Measurements from ENCODE around the gene TNPO2. TPM values are rescaled to one million over a fixed set of nuclear protein-coding genes. Genes with fewer than 3 reads are reported as not detected.

TNPO2 gene
- total and polyA plus RNA-seq, 2 of the 13 experiments (the other 11 are each of a cell fraction or from before 2014, with no cell fraction given), result 31.7 to 61.0 TPM

GRCh38 chr19:12722566-12723380 lies 959 bp downstream of the TNPO2 start (continued):
- TF ChIP-seq ARNT2 (CRISPR knock-in tag; IDR thresholded peaks at IDR 0.05; ENCODE audit: low read depth), result peak; percentile 49; the same call in 1 of the 2 replicates
- TF ChIP-seq TEAD3 (CRISPR knock-in tag; optimal IDR thresholded peaks at IDR 0.05; ENCODE audit: borderline replicate concordance), result peak; percentile 59
- peak; percentile 71 for TF ChIP-seq ZNF792 (CRISPR knock-in tag; IDR thresholded peaks at IDR 0.05)
- no peak for TF ChIP-seq ZNF839 (CRISPR knock-in tag; IDR thresholded peaks at IDR 0.05; ENCODE audit: borderline replicate concordance)
- no peak for TF ChIP-seq HMG20A (CRISPR knock-in tag; IDR thresholded peaks at IDR 0.05; ENCODE audit: borderline replicate concordance)
- no peak; the same call in 1 of the 2 replicates for TF ChIP-seq TBX2 (CRISPR knock-in tag; IDR thresholded peaks at IDR 0.05; ENCODE audit: borderline replicate concordance)
- TF ChIP-seq, protein P1, sequence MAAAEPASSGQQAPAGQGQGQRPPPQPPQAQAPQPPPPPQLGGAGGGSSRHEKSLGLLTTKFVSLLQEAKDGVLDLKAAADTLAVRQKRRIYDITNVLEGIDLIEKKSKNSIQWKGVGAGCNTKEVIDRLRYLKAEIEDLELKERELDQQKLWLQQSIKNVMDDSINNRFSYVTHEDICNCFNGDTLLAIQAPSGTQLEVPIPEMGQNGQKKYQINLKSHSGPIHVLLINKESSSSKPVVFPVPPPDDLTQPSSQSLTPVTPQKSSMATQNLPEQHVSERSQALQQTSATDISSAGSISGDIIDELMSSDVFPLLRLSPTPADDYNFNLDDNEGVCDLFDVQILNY (CRISPR knock-in tag; conservative IDR thresholded peaks at IDR 0.05), result peak; percentile 60; the same call in 1 of the 2 replicates
- no peak for TF ChIP-seq ZMYM2 (CRISPR knock-in tag; IDR thresholded peaks at IDR 0.05)
- TF ChIP-seq LCORL (IDR thresholded peaks at IDR 0.05), result peak; percentile 75
- no peak for TF ChIP-seq LCORL (CRISPR knock-in tag; IDR thresholded peaks at IDR 0.05)
- TF ChIP-seq REL (CRISPR knock-in tag; conservative IDR thresholded peaks at IDR 0.05), result no peak
- peak; percentile 87 for TF ChIP-seq HOXA3 (CRISPR knock-in tag; IDR thresholded peaks at IDR 0.05)
- TF ChIP-seq, protein P2, sequence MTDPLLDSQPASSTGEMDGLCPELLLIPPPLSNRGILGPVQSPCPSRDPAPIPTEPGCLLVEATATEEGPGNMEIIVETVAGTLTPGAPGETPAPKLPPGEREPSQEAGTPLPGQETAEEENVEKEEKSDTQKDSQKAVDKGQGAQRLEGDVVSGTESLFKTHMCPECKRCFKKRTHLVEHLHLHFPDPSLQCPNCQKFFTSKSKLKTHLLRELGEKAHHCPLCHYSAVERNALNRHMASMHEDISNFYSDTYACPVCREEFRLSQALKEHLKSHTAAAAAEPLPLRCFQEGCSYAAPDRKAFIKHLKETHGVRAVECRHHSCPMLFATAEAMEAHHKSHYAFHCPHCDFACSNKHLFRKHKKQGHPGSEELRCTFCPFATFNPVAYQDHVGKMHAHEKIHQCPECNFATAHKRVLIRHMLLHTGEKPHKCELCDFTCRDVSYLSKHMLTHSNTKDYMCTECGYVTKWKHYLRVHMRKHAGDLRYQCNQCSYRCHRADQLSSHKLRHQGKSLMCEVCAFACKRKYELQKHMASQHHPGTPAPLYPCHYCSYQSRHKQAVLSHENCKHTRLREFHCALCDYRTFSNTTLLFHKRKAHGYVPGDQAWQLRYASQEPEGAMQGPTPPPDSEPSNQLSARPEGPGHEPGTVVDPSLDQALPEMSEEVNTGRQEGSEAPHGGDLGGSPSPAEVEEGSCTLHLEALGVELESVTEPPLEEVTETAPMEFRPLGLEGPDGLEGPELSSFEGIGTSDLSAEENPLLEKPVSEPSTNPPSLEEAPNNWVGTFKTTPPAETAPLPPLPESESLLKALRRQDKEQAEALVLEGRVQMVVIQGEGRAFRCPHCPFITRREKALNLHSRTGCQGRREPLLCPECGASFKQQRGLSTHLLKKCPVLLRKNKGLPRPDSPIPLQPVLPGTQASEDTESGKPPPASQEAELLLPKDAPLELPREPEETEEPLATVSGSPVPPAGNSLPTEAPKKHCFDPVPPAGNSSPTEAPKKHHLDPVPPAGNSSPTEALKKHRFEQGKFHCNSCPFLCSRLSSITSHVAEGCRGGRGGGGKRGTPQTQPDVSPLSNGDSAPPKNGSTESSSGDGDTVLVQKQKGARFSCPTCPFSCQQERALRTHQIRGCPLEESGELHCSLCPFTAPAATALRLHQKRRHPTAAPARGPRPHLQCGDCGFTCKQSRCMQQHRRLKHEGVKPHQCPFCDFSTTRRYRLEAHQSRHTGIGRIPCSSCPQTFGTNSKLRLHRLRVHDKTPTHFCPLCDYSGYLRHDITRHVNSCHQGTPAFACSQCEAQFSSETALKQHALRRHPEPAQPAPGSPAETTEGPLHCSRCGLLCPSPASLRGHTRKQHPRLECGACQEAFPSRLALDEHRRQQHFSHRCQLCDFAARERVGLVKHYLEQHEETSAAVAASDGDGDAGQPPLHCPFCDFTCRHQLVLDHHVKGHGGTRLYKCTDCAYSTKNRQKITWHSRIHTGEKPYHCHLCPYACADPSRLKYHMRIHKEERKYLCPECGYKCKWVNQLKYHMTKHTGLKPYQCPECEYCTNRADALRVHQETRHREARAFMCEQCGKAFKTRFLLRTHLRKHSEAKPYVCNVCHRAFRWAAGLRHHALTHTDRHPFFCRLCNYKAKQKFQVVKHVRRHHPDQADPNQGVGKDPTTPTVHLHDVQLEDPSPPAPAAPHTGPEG (CRISPR knock-in tag; IDR thresholded peaks at IDR 0.05), result 0 out of 2 replicates have a peak, but pooled peaks have one; percentile 28
- TF ChIP-seq IKZF1 (IDR thresholded peaks at IDR 0.05), result no peak
- TF ChIP-seq ZNF703 (CRISPR knock-in tag; IDR thresholded peaks at IDR 0.05; ENCODE audit: borderline replicate concordance), result no peak
- no peak for TF ChIP-seq ZSCAN5A (CRISPR knock-in tag; IDR thresholded peaks at IDR 0.05; ENCODE audit: borderline replicate concordance)
- TF ChIP-seq AGO2 (optimal IDR thresholded peaks at IDR 0.05; ENCODE audit: low read depth, low read length), result peak; percentile 25
- no peak for TF ChIP-seq ZNF558 (CRISPR knock-in tag; IDR thresholded peaks at IDR 0.05; ENCODE audit: borderline replicate concordance)
- no peak for TF ChIP-seq XBP1 (CRISPR knock-in tag; IDR thresholded peaks at IDR 0.05)
- TF ChIP-seq ATAD3A (CRISPR knock-in tag; IDR thresholded peaks at IDR 0.05), result no peak
- peak; percentile 85 for TF ChIP-seq KDM2A (CRISPR knock-in tag; IDR thresholded peaks at IDR 0.05; ENCODE audit: borderline replicate concordance, low read depth)
- TF ChIP-seq RELA (CRISPR knock-in tag; IDR thresholded peaks at IDR 0.05), result no peak
- TF ChIP-seq ZNF709 (CRISPR knock-in tag; IDR thresholded peaks at IDR 0.05), result 0 out of 2 replicates have a peak, but pooled peaks have one; percentile 48
- TF ChIP-seq ZBTB7A (CRISPR knock-in tag; IDR thresholded peaks at IDR 0.05), result no peak
